Measurements from ENCODE around the gene NDE1.
"Not testable (repeated sequence)": the region's sequence is repeated elsewhere in the genome, so short reads cannot be mapped to it uniquely, and the experiment has no call there.

NDE1 gene, protein sequence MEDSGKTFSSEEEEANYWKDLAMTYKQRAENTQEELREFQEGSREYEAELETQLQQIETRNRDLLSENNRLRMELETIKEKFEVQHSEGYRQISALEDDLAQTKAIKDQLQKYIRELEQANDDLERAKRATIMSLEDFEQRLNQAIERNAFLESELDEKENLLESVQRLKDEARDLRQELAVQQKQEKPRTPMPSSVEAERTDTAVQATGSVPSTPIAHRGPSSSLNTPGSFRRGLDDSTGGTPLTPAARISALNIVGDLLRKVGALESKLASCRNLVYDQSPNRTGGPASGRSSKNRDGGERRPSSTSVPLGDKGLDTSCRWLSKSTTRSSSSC

DNA sequence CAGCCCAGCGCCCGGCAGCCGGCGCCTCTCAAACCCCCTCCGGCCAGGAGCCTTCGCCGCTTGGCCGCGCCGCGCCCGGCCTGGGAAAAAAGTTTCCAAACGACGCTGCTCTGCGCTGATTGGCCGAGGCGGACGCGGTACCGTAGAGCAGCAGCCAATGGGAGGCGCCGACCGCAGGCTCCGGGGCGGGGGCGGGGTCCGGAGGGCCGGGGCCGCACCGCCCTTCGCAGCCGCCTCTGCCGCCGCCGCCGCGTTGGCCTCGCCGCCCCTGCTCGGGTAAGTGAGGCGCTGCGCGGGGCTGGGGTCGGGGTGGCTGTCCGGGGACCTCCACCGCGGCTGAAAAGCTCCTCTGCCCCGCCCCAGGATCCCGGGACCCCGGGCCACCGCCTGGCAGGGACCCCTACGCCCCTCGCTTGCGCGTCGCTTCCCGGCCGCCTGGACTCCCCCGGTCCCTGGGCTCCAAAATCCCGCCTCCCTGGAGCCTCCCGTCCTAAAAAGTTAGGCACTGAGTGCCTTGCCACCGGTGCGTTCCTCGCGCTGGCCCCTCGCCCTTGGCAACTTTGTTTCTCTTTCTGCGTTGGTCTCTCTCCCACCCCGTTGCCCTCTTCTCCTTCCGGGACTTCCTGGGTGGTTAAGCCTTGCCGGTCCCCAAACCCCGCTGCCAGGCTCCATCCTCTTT lies at the start of gene NDE1:
Gene NDE1 (plus strand): TSS at position 227 of the 679 bp plus-strand sequence. CDS start 14,534 bp downstream, outside the sequence.
- DNase-seq = peak; percentile 79 to 83

DNA sequence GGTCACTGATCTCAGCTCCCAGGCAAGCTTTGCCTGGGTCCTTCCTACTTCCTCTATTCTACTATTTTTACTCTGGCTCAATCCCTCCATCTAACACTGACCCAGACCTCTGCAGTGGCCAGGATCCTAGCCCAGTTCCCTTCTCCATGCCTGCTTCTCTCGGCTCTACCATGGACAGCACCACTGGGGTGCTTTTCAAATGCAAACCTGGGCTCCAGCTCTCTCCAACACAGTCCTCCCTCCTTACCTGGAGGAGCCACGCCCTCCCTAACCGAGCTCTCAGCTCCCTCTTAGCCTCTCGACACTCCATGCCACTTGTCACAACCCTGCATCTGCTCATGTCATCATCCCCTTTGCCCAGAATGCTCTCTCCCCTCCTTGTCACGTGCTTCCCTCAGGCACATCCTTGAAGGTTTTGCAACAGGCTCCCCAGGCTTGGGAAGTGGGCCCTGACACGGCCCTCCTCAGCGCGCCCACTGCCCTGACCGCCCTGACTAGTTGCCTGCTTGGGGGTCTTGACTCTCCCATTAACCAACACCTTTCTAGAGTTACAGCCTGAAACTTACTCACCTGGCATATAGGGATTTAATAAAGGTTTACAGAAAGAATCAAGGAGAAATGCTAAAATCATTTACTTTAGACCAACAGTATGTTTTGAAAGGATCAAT lies 48.7 kb upstream of the NDE1 start:
- no peak for DNase-seq

DNA sequence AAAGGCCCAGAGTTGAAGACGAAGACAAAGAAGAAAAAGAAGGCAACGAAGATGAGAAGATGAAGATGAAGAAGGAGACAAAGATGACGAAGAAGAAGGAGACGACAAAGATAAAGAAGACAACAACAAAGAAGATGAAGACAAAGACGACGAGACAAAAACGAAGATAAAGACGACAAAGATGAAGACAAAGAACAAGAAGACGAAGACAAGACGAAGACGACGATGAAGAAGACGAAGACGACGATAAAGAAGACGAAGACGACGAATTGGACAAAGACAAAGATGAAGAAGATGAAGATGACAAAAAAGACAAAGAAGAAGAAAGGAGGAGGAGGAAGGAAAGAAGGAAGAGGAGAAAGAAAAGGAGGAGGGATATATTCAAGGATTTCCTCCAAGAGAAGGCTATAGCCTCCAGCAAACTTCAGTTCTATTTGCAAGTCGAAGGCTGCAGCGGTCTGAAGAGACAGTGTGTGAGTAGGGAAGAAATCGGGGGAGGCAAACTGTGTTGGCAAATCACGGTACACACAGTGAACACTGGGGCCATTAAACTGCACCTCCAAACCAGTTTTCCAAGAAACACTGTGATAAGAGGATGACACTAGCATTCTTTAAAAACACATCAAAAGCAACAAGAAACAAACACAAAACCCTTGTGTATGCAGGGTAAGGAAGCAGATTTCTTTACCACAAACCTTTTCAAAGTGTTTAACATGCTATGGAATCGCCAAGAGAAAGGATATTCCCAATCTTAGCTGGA lies 47.6 kb upstream of the NDE1 start:
- no peak for DNase-seq

DNA sequence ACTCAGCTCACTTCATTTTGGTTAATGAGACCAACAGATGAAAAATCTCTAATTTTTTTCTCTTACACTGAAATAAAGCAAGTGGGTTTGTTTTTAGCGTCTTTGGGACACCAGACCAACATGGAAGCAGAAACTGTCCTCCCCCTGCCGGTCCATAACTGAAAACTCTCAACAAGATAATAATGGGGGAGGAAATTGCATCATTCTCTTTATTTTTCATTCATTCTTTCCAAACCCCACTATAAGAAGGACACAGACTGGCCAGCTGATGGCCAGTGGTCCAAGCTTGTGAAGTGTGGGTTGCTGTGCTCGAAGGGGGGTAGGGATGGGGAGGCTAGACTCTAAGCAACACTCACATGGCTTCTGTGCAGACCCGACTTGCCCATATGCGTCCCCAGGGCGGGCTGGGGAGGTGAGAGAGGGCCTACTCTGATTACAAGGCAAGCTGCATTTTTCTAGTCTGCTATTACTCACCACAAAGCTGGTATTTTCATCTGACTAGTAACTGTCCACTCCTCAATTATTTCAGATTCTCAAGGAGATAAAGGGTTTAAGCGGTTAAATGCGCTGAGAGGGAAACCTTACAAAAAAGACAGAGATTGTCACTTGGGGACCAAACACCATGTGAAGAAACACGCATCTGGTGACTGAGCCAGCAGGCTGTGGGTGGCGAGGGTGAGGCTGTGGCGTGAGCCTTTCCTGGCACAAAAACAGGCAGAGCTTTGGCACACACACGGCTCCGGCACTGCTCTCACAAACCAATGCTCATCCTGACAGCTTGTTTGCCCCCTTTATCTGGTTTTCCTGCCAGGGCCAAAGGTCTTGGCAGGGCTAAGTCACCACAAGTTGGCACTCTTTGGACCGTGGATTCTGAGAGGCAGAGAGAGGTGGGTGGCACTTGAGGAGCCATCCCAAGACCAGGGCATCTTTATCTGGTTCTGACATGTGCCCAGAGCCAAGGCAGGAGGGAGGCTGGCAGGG lies 45.3 kb upstream of the NDE1 start:
- DNase-seq = no peak

DNA sequence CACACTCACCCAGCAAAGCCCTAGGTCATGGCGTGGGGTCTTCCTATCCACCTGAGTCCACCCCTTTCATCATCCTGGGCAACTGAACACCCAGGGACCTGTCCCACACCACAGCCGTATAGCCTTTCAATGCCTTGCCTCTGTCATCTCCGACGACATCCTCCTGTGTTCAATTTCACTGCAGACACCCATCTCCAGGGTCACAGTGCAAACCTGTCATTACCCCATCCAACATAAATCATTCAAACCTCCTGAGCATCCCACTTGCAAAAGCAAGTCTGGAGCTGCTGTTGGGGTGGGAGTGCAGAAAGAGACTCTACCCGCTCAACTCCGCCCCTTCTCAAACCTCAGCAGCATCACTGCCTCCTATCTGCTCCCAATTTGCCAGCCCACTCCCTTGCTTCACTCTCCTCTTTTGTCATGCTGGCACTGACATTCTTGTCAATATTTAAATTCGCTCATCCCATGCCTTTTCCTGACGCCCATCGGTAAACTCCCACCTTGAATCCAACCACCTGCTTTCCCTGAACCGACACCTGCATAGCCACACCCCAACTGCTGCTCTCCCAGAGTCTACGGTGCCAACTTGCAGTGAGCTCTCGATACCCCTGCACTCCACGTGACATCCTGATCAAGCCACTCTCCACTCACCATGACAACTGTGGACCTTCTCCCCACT lies 44.1 kb upstream of the NDE1 start:
- DNase-seq = no peak

DNA sequence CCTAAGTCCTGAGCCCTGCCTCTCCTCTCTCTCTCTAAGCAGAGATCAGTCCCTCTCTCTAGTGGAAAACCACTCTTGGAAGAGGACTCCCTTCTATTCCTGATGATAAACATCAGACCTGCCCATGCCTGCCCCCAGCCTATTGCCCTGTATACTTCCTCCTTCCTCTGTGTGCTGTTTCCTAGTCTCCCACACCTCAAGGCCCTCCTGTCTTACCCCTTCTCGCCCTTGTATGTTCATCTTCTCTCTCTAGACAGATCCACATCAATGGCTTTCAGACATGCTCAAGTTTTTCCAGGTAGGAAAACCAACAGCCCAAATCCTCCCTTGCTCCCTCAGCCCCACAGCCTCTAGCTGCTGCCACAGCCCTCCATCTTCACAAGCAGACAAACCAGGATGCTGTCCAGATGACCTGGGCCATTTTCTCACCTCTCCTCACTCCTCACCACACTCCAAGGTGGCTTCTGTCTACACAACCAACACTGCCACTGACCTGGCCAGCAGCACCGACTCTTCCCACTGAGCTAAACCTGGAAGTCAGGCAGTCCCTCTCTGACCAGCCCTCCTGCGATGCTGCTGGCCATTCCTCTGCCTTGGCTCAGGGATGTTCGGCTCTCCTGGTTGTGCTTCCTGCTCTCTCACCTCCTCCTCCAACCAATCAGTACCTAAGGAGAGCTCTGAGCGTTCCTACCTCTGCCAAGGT lies 43.4 kb upstream of the NDE1 start:
- DNase-seq = no peak

DNA sequence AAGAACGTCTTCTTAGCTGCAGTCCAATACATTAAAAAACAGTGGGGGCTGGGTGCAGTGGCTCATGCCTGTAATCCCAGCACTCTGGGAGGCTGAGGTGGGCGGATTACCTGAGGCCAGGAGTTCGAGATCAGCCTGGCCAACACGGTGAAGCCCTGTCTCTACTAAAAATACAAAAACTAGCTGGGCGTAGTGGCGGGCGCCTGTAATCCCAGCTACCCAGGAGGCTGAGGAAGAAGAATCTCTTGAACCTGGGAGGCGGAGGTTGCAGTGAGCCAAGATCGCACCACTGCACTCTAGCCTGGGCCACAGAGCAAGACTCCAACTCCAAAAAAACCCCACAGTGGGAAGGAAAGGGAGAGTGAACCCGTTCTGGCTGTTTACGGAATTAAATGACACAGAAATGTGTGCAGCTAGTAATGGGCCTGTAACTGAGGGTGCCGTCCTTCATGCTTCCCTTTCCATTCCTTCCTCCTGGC lies 42.8 kb upstream of the NDE1 start:
- DNase-seq = not testable (repeated sequence)

DNA sequence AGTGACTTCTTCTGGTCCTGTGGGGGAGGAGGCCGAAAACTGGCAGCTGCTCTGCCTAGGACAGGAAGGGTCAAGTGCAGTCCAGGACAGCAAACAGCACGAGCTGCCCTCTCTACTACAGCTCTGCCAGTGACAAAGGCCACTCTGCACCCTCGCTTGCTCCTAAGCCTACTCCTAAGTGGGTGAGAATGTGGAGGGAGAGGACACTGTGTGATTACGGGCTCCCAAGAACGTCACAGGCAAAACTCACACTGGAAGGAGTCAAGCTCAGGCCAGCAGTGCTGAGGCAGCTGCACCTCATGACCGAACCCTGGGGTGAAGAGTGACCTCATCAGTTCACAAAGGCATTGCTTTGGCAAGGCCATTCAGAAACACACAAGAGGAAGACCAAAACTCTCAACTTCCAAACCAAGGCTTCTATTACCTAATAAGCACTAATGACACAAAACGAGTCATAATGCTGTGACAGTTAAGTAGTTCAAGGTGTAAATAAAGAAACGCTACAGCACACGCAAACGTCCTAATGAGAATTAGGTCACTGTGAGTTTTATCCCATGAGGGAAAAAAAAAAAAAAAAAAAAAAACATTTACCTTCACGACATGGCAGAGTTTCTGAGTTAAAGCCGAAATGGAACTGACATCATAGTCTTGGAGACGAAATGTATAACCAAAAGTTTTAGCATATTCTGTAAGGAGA lies 42.2 kb upstream of the NDE1 start:
- DNase-seq = no peak

DNA sequence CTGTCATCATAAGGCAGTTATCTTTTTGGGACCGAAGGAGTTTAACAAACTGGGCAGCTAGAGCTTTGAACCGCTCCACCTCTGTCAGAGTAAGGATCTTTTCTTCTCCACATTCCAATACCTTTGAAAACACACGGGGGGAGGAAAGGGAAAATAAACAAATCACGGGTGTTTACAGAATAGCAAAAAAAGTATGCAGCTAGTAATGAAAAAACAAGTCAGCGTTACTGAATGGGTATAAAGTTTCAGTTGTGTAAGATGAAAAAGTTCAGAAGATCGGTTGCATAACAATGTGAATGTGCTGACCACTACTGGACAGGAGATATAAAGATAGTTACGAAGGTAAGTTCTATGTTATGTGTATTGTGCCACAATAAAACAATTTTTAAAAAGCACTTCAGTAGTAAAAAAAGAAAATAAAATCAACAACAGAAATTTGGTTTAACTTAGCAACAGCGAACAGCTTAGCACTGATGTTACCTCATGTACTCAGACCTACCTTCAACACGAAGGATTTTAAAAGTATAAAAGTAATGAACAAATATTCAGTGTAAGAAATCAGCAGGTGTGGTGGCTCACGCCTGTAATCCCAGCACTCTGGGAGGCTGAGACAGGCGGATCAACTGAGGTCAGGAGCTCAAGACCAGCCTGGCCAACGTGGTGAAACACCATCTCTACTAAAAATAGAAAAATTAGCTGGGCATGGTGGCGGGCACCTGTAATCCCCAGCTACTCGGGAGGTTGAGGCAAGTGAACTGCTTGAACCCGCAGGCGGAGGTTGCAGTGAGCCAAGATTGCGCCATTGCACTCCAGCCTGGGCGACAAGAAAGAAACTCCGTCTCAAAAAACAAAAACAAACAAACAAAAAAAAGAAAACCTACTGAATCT lies 41.4 kb upstream of the NDE1 start:
- no peak for DNase-seq

DNA sequence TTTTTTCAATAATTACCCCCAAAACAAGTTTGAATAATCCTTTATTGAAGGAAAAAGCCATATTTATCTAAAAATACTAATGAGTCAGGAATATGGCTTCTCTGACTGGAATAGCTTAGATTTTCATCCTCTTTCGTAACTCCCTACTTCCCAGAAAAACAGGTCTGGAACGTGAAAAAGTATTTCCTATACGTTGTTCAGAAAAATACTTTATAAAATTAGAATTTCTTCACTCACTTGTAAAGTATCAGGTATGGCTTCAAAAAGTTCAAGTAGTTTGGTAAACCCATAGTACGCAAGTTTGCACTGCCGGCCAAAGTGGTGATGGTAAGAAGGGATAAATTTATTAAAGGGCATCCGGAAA lies 40.8 kb upstream of the NDE1 start:
- no peak for DNase-seq

DNA sequence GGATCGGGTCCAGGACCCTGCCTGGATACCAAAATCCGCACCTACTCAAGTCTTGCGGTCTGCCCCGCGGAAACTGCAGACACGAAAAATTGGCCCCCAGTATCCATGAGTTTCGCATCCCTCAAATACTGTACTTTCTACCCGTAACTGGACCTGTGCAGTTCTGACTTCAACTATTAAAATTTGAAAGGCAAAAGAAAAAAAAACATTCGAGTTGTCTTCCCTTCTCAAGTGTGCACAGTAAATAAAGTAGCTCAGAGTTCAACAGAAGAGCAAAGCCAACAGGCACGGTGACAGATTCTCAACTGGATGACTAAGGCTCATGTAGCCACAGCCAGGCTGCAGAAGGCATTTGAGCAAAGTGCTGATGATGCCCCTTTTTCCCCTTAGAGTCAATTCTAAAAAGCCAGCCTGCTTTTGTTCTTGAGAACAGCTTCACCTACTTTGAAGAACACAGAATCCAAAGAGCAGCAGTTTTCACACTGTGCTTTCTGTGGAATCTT lies 39.6 kb upstream of the NDE1 start:
- DNase-seq = no peak

DNA sequence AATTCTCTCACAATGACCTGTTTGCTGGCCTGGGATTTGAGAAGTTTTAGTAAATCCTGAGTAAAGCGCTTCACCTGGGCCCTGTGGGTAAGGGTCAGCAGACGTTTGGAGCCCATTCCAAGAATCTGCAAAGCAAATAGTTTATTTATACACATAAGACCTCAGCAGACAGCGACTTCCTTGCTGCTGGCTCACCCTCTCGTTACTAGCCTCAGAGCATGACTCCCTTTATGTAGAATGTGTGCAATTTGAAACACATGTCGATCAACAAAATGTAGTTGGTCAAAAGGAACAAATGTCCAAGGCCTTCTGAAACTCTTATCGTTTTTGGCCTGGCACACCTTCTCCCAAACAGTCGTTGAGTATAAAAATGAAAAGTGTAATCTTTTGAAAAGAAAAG lies 38.4 kb upstream of the NDE1 start:
- DNase-seq = no peak

DNA sequence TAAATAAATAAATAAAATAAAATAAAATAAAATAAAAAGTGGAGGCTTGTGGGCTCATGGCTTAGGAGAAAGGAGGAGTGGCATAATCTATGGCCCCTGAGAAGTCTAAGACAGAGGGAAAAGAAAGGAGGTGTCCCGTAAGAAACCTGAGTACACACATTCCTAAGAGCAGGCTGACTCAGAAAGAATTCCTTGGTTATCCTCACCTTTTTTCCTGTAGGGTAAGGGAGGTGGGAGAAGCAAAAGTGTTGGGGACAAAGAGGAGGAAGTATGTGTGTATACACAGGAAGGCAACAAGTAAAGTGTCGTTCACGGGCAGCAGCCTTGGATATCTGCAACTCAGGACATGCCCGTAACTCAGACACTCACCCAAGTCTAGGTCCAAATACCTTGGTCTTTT lies 36.4 kb upstream of the NDE1 start:
- DNase-seq = no peak

DNA sequence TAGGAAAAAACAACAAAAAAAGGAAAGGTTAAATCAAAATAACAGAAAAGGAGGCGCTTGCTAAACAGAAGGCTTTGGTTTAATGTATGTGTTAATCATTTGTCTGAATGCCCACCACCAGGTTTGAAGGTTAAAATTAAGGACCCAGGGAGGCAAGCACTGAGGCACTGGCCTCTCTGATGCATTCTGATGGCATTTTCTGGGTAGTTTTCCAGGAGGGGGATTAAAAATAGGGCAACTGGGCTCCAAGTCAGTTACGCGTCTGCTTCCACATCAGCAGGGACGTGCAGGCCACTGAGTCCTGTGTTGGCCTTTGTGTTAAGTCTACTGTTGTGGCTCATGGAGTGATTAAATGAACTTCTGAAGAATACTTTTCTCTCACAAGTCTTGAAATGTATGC lies 34.0 kb upstream of the NDE1 start:
- DNase-seq = no peak

DNA sequence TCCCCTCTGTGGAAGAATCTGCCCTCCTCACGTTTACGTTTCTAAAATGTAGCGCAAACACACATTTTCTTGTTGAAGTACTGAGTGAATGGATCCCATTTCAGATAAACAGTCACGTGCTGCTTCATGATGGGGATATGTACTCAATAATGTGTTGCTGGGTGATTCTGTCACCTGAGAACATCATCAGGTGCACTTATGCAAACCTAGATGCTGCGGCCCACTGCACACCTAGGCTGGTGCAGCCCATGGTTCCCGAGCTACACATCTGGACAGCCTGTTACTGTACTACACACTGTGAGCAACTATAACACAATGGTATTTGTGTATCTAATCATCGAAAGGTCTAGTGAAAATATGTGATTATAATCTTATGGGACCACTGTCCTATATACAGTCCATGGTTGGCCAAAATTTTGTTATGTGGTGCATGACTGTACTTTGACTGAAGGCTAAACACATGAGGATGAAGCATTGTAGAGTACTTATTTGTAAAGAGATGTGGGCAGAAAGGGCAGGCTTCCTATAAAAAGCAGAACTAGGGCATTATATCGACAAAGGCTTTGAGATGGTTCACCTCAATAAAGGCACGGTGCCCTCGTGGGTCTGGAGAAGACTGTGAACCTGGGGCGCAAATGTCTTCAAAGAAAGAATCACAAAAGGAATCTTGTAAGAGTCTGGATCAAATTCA lies 33.4 kb upstream of the NDE1 start:
- no peak for DNase-seq

DNA sequence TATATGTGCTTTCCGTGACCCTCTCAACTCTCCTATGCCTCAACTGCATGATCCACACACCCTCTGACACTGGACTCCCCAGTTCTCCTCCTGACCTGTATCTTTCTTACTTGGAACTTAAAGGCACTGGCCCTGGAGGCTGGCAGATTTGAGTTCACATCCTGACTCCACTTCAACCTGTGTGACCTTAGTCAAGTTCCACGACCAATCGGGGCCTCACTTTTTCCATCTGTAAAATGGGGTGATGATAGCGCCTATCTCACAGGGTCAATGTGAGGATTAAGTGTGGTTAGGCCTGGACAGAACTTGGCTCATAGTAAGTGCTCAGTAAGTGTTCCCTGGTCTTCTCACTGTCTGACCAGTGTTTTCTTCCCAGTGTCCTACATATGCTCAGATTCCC lies 32.1 kb upstream of the NDE1 start:
- no peak for DNase-seq

DNA sequence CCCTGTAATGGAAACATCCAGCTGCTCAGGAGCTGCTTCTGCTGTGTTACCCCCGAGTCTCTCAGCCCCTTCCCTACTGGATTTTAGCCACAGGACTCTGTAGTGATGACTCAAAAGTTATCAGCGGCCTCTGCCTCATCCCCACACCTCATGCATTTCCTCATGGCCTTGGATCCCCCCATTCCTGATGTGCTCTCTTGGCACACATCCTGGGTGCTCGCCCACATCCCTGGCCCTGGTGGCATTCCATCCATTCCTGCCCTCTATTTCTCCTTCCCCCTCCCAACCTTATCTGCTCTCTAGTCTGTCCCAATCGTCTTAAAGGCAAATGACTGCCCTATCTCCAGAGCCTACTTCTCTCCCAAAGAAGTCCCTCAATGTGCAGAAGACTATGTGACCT lies 31.7 kb upstream of the NDE1 start:
- no peak for DNase-seq

DNA sequence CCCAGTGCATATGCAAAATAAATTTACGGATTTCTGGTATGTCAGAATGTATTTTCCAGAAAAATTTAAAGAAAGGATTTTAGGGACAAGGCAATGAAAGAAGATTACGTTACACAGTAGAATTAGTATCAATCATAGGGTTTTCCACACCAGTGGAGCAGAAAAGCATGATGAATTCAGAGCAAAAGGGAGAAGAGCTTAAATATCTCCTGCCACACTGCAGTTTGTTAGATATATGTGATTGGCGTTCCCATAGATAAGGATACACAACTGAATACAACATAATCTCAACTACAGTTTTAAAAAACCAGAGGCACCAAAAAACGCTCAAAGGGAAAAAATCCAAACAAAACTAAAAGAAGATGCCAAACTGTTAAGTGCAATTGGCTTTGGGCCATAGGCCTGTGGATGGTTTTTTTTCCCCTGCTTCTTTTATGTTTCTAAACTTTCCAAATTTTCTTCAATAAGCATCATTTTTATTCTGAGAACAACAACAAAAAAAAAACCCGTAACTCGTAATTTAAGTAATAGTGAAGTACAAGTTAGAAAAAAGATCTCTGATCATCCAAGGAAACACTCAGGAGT lies 29.3 kb upstream of the NDE1 start:
- DNase-seq = no peak
